RPMI7951 (cell line): ENCODE measurements around the gene PLPP1. TPM values are rescaled to one million over a fixed set of nuclear protein-coding genes. Genes with fewer than 3 reads are reported as not detected.
"Not testable (repeated sequence)": the region's sequence is repeated elsewhere in the genome, so short reads cannot be mapped to it uniquely, and the experiment has no call there.

Experiments used
- DNase-seq: peaks from one replicate; pipeline ENCODE4 v3.0.0-alpha.2; 2012; ENCODE audit warnings: low read depth
- total RNA-seq: library from RNA; depleted of rRNA; stranded (reverse); fragments of >200 nt; shearing (Covaris generic); gene quantifications from 2 replicates; pipeline ENCODE4 v1.2.3, GENCODE V29; 2014

The PLPP1 gene
- total RNA-seq, 1 experiment from 2014 or later, result 30.3 TPM

DNA sequence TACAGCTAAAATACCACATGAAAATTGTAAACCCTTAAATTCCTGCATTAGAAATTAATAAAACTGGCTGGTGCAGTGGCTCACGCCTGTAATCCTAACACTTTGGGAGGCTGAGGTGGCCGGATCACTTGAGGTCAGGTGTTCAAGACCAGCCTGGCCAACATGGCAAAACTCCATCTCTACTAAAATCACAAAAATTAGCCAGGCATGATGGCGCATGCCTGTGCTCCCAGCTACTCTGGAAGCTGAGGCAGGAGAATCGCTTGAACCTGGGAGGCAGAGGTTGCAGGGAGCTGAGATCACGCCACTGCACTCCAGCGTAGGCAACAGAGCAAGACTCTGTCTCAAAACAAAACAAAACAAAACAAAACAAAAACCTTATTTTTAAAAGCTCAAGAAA lies 29.1 kb downstream of the PLPP1 start:
- not testable (repeated sequence) for DNase-seq

DNA sequence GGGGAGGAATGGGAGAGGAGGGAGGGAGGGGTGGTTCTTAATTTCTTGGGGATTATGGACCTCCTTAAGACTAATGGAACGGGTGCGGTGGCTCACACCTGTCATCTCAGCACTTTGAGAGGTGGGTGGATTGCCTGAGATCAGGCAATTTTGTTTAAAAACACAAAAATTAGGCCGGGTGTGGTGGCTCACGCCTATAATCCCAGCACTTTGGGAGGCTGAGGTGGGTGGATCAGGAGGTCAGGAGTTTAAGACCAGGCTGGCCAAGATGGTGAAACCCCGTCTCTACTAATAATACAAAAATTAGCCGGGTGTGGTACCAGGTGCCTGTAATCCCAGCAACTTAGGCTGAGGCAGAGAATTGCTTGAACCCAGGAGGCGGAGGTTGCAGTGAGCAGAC lies 30.8 kb downstream of the PLPP1 start:
- DNase-seq, result not testable (repeated sequence)

DNA sequence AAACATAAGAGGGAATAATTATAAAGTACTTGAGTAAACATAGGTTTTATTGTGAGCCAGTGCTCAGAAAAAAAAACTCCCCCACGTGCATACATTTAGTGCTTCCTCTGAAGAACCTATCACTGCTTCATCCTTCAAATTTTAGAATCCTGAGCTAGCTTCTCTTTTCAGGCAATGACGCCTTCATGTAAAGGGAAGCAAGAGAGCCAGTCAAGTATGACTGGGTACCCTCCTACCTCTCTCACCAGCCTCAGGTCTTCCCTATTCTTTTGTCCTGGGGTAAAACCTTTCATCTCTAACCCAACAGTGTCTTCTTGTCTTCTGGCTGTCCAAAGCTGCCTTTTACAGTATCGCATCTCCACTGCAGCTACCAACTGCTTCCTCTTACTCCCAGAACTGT lies 32.0 kb downstream of the PLPP1 start:
- no peak for DNase-seq

DNA sequence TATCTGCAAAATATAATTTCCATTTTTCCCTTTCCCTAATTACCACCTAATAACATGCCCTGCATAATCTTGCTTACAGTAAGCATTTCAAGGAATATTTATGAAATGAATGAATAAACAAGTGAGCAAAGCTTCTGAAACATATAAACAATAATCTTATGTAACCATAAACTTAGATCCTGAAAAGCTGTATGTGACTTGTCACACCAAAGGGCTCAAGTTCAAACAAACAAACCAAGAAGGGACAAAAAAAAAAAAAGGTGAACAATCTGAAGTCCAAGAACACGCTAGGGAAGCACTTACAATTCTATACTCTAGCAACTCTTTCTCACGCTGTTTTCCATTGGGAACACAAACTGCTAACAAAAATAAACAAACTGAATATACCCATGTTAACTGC lies 36.3 kb downstream of the PLPP1 start:
- no peak for DNase-seq

DNA sequence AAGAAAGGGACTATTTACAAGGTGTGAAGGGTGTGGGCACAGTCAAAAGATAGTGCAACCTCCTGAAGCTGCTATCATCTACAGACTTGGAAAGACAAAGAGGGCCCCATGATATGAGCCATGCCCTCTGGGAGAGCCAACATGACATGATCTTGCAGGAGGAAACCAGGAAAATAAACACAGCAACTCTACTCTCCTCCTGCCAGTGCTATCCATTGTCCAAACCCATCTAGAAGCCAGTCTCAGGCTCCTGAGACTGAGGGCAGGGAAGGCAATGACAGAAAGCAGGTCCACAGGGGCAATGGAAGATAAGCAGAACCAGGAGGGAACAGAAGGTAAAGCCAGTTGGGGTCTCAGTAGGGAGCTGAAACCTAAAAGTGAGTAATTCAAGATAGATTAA lies 37.1 kb downstream of the PLPP1 start:
- no peak for DNase-seq

DNA sequence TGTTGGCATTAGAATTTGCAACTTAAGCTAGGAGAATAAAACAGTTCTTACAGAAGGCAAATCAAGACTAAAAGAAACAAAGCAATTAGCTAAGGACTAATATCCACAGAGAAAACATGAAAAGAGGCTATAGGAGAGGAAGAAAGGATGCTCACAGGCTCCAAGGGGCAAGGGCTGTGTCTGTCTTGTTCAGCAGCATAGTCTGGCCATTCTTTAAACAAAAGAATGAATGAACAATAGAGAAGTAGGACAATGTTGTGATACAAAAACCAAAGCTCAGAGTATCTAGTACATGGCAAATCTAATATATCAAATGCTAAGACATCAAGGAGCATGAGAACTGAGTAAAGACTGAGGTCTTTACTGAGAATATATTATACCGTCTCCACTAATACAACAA lies 39.5 kb downstream of the PLPP1 start:
- DNase-seq, result no peak

DNA sequence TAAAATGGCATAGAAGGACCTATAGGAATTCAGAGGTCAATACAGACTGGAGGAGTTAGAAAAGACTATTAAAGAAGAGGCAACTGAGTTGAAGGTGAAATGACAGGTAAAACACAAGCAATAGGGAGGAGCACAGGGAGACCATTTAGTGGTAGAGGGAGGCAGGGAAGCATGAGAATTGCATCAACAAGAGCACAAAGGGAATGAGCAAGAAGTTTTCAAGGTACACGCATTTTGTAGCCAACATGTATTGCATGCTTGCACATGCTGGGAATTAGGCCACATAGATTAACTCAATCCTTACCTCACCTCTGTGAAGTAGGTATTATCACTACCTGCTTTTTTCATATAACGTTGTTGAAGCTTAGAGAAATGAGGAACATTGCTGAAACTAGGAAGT lies 42.3 kb downstream of the PLPP1 start:
- no peak for DNase-seq

DNA sequence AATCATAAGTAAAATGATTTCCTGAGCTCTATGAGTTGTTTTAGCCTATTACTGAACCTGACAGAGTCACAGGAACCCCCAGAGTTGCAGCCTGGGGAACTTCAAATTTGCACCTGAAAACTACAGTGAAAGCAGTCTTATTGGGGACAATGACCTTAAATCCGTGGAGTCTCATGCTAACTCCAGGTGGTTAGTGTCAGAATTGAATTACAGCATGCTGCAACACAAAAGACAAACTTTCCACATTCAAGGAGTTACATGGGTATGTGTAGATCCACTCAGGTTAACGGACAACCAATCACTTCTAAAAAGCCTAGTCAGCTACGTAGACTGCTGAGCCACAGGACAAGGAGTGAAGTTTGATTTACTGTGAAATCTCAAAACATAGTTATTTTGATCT lies 49.7 kb downstream of the PLPP1 start:
- DNase-seq, result no peak

DNA sequence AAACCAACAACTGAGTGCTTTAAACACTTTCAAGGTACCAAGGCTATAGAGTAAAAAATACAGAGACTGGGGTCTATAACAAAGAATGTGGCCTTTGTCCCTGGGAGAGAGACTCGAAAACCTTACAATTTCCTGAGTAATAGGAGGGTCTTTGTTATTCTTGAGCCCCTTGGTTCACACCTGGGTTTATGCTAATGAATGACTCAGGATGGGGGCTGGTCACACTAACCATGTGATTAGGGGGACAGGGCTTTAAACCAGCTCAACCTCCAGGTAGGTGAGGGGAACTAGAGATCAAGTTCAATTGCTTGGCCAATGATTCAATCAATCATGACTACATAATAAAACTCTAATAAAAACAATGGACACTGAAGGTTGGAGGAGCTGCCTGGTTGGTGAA lies 50.2 kb downstream of the PLPP1 start:
- DNase-seq, result no peak

DNA sequence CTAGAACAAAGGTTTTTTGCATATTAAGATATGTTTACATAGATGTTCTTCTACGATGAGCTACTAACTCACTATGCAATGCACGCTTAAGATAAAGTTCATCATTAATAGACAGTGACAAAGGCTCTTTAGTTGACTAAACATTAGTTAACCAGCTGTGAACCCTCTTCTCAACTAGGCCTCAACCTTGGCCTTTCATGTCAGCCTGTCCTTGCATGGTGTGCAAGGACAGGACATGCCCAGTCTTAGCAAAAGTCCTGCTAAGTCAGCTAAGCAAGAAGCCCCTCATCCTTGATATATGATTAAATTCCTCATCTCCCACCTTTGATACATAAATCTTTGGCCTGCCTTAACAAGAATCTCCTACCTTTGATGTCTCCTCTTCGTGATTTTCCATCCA lies 50.9 kb downstream of the PLPP1 start:
- no peak for DNase-seq

DNA sequence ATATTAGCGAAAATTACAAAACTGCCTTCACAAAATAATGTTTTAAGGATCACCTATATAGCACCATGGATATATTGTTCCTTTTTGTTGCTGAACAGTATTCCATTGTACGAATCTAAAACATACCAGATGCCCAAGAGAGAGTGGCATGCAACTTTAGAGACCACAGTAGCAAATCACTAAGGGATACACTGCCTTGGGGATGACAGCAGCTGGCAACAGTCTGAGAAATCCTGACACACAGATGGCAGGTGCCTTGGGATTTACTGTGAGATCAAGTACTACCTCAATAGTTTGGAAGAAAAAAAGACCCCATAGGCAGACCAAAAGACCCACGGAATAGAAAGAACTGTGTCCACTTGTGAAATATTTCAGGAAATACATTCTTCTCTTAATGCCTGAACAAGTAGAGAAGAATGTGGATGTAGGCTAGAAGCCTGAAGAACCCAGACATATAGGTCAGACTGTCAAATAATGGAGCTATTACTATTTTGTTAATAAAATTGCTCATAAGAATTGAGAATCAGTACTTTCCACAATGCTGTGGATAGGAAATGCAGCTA lies 53.4 kb downstream of the PLPP1 start:
- DNase-seq, result peak; percentile 2

DNA sequence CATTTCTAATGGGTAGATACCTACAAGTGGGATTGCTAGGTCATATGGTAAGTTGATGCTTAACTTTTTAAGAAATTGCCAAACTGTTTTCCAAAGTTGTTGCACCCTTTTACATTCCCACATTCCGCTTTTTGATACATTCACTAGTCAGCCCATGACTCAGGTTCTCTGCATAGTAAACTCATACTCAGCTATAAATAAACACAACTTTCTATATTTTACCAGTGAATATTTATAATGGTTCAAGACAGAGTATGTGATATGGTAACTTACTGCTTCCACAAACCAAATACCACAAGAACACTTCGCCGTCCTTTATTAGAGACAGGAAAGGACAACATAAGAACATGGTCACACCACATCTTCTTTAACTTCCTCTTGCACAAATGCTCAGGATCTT lies 54.0 kb downstream of the PLPP1 start:
- no peak for DNase-seq

DNA sequence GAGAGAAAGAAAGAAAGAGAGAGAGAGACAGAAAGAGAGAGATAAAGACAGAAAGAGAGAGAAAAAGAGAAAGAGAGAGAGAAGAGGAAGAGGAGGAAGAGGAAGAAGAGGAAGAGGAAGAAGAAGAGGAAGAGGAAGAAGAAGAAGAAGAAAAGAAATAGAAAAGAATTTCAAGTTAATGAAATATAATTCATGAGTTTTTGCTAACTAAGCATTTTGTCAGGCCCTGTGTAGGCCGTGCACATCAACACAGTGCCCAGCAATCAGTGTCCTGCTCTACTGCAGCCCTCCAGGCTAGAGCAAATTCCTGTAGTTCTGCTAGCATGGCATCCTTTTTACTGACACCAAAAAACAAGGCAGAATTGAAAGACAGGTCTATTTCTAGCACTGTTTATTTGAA lies 62.1 kb downstream of the PLPP1 start:
- no peak for DNase-seq

DNA sequence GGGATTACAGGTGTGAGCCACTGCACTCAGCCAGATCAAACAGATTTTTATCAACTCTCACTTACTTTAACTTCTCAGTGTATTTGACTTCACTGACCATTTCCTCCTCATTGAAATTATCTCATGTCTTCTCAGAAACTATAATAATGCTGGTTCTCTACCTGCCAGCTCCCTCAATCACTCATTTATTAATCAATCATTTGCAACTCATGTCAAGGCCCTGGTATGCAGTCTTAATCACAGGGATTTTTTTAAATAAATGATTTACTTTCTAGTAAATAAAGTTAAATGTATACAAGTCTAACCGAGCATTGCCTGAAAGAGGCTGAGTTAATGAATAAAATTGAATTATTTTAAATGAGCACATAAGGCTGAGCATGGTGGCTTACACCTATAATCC lies 63.3 kb downstream of the PLPP1 start:
- DNase-seq, result no peak

DNA sequence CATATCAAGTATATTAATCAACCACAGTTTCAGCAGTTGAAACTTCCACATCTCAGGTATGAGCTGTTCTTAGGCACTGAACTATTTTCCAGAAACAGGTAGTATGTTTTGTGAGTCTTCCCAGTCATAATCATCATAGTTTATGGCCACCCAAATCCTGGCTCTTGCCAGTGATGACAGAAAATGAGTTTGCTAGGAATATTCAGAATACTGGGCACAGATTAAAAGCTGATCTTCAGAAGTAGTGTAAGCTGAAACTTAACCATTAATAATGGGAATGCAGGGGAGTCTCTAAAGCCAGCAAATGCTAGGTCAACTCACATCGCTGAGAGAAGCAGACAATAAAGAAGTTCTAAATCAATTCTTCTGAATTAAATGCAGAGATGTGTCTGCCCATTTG lies 64.5 kb downstream of the PLPP1 start:
- DNase-seq, result no peak

DNA sequence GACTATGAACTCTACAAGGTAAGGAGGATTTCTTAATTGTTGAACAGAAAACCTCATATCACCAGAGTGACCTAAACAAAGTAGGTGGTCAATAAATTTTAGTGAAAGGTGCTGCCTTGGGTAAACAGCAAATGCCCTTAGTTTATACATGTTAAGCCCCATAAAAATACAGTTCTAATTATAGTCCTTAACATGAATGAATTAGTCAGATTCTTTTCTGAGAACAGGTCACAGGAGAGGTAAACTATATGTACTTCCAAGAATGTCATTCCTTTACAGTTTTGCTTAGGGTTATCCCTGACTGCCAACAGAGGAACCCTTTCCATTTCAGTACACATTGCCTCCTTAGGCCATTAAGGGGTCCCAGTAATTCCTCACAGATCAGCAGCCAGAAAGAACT lies 64.9 kb downstream of the PLPP1 start:
- DNase-seq, result no peak

DNA sequence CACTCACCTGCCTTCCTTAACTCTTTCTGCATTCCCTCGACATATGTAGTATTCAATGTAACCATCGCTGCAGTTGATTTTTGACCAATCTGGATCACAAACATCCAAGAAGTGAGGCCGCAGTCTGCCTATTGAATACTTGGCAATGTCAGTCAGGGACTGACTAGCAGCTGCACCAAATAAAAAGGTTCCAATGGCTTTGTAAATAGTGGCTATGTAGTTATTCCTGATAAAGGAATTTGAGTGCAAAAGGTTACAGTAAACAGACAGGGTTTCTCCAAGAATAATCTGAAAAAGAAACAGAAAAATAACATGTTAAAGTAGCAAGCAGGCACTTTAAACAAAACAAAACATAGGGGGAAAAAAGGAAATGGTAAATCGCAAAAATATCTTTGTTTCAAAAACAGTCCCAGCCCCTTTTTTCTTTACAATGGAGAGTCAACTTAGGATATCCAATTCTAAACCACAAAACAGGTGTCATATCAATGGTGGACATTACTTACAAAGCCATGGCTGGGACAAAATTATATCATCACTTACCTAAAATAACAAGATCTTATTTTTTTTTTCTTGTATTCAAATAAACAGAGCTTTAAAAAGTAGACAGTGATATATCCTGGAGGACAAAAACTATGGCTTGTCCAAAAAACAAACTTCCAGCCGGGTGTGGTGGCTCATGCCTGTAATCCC lies 66.8 kb downstream of the PLPP1 start:
- no peak for DNase-seq

DNA sequence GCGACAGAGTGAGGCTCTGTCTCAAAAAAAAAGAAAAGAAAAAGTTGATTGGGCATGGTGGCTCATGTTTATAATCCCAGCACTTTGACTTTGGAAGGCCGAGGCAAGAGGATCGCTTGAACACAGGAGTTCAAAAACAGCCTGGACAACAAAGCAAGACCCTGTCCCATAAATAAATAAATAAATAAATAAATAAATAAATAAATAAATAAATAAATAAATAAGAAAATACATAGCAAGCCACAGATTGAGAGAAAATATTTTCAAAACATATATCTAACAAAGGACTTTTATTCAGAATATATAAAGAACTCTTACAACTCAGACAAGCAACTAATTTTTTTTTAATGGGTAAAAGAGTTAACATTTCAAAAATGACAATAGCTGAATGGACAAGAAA lies 71.2 kb downstream of the PLPP1 start:
- DNase-seq, result no peak

DNA sequence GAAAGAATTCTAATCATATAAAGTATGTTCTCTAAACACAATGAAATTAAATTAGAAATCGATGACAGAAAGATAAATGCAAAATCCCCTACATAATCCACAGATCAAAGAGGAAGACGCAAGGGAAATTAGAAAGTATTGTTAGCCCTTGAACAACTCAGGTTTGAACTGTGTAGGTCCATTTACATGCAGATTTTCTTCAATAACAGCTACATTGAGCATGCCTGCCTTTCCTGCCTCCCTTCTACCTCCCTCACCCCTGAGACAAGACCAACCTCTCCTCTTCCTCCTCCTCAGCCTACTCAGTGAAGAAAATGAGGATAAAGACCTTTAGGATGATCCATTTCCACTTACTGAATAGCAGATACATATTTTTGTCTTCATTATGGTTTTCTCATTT lies 75.2 kb downstream of the PLPP1 start:
- no peak for DNase-seq

DNA sequence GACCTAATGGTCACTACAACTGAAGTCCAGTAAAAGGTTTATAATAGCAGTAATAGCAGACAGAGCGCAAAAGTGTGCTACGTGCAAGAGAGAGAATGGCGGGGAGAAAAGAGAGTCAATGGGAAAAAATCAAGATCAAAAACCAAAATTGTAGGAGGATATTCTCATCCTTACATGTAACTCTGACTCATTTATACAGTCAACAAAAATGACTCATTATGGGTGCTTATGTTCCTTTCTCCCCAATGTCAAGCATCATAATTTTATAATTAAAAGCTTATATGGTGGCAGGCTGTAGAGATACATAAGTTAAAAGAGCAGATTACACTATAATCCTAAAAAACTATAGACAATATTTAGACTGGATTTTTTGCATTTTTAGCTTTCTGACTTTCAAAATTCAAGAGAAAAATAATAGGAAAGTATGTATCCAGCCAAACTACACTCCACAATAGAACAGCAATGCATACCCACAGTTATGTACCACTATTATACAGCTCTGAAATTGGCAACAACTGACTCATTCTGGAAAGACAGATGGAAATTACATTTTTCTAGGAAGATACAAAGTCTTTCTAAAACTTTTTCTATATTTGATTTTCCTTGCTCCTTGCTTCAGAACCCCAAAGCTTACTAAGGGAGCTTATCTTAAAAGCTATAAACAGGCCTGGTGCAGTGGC lies 78.4 kb downstream of the PLPP1 start:
- DNase-seq, result peak; percentile 35

DNA sequence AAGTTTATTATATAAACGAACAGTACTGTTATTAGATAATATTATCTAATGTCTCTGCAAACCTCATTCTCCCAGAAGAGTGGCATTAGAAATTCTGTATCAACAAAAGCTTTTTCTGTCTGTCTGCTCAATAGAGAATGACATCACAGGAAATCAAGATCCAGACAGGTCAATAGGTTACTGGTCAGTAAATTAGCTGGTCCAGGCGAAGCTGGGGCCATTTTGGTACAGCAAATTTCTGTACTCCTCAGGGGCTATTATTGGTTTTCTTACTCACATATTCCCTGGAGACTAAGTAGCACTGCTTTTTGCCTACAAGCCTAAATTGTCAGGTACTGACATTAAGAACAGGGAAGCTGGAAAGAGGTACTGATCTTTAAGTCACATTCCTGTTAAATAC lies 80.5 kb downstream of the PLPP1 start:
- DNase-seq, result no peak

DNA sequence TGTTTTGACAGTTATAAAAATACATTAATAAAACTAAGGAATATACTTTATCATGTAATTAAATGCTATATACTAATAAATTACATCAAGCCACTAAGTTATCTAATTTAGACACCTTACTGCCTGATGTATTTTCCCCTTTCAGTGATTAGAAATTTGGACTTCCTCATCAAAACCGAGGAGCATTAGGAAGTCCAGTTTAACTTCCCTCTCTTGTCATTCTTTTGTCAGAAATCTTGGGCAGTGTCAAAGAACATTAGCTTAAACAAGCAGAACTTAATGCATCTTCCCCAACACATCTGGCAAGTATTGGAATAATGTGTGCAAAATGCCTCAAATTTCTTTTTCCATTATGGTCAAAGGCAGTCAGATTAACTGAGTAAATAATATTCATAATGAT lies 81.6 kb downstream of the PLPP1 start:
- no peak for DNase-seq

DNA sequence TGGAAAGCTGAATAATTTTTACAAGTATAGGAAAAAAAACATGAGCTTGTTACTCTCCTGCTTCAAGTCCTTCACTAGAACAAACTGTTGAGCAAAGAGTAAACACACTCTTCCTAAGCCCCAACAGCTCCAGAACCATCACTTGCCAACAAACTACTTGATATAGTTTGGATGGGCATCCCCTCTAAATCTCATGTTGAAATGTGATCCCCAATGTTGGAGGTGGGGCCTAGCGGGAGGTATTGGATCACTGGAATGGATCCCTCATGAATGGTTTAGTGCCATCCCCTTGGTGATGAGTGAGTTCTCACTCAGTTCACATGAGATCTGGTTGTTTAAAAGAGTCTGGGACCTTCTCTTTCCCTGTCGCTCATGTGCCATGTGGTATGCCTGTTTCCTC lies 82.8 kb downstream of the PLPP1 start:
- DNase-seq, result no peak
